Subcutaneous abdominal adipose tissue (tissue), 5 donors: ENCODE data around the gene LRRK1.

ENCODE experiments used
- H3K27ac ChIP-seq: one replicate; pipeline ENCODE4 v1.7.0; 2013; ENCODE audit warnings: low read depth, mild to moderate bottlenecking, inconsistent platforms, low read length, moderate library complexity
- H3K27me3 ChIP-seq, 5 donors: one replicate each; pipeline ENCODE4 v1.7.0; 2013; ENCODE audit warnings: low read length in 5 of 5, inconsistent platforms in 1 of 5; ENCODE audit not compliant: control insufficient read depth in 5 of 5, insufficient read depth in 4 of 5
- H3K36me3 ChIP-seq, 5 donors: one replicate each; pipeline ENCODE4 v1.7.0; 2013; ENCODE audit warnings: low read length in 5 of 5; ENCODE audit not compliant: control insufficient read depth in 5 of 5, insufficient read depth in 5 of 5
- H3K4me1 ChIP-seq, 5 donors: one replicate each; pipeline ENCODE4 v1.7.0; 2013; ENCODE audit warnings: low read length in 5 of 5, mild to moderate bottlenecking in 3 of 5, moderate library complexity in 1 of 5; ENCODE audit not compliant: control insufficient read depth in 5 of 5, insufficient read depth in 5 of 5
- H3K4me3 ChIP-seq, 5 donors: one replicate each; pipeline ENCODE4 v1.7.0; 2013; ENCODE audit warnings: low read length in 5 of 5, low read depth in 1 of 5
- H3K9ac ChIP-seq, 5 donors: one replicate each; pipeline ENCODE4 v1.7.0; 2013; ENCODE audit warnings: low read length in 5 of 5, mild to moderate bottlenecking in 4 of 5, moderate library complexity in 3 of 5
- H3K9me3 ChIP-seq, 5 donors: one replicate each; pipeline ENCODE4 v1.7.0; 2013; ENCODE audit warnings: low read length in 5 of 5; ENCODE audit not compliant: control insufficient read depth in 5 of 5
- donor health status: healthy.
- donor health status: healthy.
- donor health status: healthy.
- donor health status: healthy.
- donor health status: healthy.

Gene LRRK1

DNA sequence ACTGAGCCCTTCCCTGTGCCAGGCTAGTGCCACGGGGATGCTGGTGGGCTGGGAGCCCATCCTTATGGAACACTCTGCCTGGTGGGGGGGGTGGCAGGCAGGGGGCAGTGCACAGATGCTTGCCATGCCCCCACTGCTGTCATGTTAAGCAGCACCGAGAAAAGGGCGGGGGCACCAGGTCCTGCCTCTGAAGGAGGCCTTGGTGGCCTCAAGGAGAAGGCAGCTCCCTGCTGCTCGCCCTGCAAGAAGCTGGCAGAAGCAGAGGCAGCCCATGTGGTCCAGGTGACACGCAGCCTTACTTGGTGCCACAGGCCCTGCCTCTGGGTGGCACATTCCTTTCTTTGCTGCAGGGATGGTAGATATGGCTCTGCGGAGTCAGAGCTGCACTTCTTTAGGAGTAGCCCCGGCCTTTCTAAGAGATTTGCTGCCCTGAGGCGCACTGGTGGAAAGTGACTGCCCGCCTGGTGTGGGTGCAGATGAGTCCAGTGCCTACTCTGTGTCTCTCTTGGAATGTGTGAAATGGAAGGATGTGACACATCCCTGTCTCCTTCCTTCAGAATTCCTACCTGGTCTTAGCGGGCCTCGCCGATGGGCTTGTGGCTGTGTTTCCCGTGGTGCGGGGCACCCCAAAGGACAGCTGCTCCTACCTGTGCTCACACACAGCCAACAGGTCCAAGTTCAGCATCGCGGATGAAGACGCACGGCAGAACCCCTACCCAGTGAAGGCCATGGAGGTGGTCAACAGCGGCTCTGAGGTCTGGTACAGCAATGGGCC lies 145.8 kb downstream of the LRRK1 start:
- Histone ChIP-seq H3K9me3 (no peaks in the 10 kb centered on the region), H3K9ac (no peak overlapping the region), H3K36me3 (peaks cover 0 to 84% (median 47%) of the 10 kb centered on the region in 5 donors), H3K27me3 (no peaks in the 10 kb centered on the region), H3K27ac (no peak overlapping the region), H3K4me1 (peaks cover 10 to 36% (median 31%) of the 10 kb centered on the region in 5 donors), H3K4me3 (no peak overlapping the region)

DNA sequence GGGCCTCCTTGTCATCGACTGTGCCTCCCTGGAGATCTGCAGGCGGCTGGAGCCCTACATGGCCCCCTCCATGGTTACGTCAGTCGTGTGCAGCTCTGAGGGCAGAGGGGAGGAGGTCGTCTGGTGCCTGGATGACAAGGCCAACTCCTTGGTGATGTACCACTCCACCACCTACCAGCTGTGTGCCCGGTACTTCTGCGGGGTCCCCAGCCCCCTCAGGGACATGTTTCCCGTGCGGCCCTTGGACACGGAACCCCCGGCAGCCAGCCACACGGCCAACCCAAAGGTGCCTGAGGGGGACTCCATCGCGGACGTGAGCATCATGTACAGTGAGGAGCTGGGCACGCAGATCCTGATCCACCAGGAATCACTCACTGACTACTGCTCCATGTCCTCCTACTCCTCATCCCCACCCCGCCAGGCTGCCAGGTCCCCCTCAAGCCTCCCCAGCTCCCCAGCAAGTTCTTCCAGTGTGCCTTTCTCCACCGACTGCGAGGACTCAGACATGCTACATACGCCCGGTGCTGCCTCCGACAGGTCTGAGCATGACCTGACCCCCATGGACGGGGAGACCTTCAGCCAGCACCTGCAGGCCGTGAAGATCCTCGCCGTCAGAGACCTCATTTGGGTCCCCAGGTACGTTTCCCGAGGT lies 146.5 kb downstream of the LRRK1 start:
- Histone ChIP-seq H3K27me3 (no peaks in the 10 kb centered on the region), H3K9me3 (no peaks in the 10 kb centered on the region), H3K27ac (no peak overlapping the region), H3K36me3 (peaks cover 0 to 80% (median 45%) of the 10 kb centered on the region in 5 donors), H3K4me3 (no peak overlapping the region), H3K4me1 (peaks cover 12 to 42% (median 39%) of the 10 kb centered on the region in 5 donors), H3K9ac (no peak overlapping the region)

DNA sequence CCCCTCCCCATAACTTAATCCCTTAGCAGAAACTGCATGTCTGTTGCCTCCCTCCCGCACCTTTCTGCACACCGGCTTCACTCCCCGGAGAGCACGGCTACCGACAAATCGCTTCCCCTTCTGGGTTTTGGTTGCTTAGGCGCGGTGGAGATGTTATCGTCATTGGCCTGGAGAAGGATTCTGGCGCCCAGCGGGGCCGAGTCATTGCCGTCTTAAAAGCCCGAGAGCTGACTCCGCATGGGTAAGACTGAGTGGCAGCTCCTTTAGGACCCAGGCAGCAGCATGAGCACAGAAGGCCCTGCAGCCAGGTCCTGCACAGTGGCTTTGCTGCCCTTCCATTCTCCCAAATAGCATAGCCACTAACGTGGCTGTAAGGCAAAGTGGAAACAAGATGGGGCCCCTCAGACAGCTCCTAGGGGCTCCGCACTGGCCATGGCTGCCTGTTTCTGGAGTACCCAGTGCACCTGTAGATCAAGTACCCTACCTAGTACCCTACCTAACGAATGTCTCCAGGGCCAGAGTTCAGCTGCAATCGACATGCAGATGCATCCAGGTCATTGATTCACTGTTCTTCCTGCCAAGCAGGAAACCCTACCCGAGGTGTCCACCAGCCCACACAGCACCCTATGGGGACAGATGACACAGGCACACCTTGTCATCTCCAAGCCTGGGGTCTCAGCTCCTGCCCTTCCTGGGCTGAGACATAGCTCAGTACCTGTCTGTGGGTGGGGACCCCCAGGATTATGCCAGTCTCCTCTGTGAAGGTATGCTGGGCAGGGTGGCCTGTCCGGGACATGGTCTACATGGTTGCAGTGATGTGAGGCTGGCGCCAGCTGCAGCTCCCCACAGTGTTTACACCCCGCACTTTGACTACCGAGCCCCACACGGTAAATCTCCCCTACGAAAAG lies 147.6 kb downstream of the LRRK1 start:
- Histone ChIP-seq H3K9ac (no peak overlapping the region), H3K27me3 (no peaks in the 10 kb centered on the region), H3K27ac (no peak overlapping the region), H3K9me3 (no peaks in the 10 kb centered on the region), H3K36me3 (peaks cover 0 to 74% (median 41%) of the 10 kb centered on the region in 5 donors), H3K4me1 (peaks cover 12 to 43% (median 41%) of the 10 kb centered on the region in 5 donors), H3K4me3 (no peak overlapping the region)

DNA sequence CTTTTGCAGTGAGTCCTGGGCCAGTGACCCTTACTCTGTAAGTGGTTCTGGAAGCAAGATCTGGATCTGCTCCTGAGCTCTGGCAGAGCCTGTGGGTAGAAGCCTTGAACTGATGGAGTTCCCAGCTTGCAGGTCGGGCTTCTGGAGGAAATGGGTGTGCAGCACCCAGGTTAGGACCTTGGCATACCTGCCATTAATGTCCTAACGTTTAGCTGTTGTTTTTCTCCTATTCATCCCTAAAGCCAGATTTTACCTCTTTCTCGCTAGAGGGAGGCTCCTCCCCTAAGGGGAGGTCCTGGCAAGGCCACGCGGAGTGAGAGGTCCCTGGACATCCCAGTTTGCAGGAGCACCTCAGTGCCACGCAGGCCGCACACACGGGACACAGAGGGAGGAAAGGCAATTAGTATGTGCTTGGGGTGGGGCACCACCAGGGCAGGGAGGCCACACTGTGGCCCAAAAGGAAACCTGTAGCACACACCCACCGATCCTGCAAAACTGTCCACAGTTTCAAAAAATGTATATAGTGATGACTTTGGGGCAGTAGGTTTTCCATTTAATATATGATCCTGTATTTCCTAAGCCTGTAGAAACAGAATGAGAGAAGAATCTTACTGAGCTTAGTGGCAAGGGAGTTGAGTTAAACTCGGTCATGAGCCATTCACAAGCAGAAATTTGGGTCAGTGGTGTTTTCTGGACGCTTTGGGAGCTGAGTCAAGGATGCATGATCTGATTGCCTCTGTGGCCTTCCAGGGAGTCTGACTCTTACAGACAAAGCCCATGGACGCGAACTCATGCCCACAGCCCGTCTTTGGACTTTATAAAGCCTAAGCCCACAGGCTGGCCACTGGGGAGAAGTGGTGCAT lies 148.7 kb downstream of the LRRK1 start:
- Histone ChIP-seq H3K9me3 (no peaks in the 10 kb centered on the region), H3K4me1 (peaks cover 12 to 43% (median 41%) of the 10 kb centered on the region in 5 donors), H3K9ac (no peak overlapping the region), H3K4me3 (no peak overlapping the region), H3K27ac (peak overlapping the region; percentile 50), H3K36me3 (peaks cover 0 to 67% (median 32%) of the 10 kb centered on the region in 5 donors), H3K27me3 (no peaks in the 10 kb centered on the region)

DNA sequence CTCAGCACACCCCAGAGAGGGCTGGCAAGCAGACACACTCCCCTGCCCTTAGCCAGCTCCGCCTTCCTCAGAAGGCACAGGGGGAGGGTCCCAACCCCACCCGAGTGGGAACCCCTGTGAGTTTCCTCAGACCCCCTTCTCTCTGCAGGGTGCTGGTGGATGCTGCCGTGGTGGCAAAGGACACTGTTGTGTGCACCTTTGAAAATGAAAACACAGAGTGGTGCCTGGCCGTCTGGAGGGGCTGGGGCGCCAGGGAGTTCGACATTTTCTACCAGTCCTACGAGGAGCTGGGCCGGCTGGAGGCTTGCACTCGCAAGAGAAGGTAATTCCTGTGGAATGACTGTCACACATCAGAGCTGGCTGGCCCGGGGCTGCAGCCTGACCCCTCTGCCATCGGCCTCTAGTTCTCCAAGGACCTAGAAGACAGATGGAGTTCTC lies 149.4 kb downstream of the LRRK1 start:
- Histone ChIP-seq H3K9ac (peak overlapping the region in 1 of 5 donors; percentile 45), H3K36me3 (peaks cover 0 to 61% (median 31%) of the 10 kb centered on the region in 5 donors), H3K4me3 (no peak overlapping the region), H3K27ac (peak overlapping the region; percentile 50), H3K4me1 (peaks cover 12 to 43% (median 41%) of the 10 kb centered on the region in 5 donors), H3K9me3 (no peaks in the 10 kb centered on the region), H3K27me3 (no peaks in the 10 kb centered on the region)

DNA sequence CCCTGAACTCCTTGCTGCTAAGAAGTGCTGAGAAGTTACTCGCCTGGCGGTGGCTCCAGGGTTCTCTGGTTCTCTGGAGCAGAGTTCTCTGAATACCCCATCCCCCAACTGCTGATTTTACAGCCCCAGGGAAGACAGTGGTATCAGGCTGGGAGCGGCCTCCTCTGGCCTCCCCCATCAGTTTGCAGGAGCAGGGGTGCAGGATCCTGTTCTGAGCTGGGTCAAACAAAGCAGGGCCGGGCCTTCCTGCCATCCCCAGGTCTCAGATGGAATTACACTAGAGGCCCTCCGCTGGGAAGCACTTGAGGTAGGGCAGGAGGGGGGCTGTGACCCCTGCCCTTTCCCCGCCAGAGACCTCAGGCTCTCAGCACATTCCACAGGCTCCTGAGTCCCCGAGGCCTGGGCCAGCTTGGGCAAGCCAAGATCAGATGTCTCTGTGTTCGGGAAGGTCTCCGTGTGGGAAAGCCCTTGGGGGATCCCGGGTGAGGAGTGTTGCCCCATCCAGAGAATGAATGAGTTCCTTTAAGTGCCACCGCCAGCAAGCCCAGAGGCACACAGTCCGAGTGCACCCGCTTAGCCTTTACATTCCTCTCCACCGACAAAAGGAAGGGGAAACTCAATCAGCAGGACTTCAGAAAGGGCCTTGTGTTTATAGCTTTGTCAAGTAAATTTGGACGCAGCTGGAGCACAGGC lies 149.9 kb downstream of the LRRK1 start:
- H3K9ac ChIP-seq = peak overlapping the region in 1 of 5 donors; percentile 45
- peaks cover 12 to 43% (median 39%) of the 10 kb centered on the region in 5 donors for H3K4me1 ChIP-seq
- H3K36me3 ChIP-seq = peaks cover 0 to 55% (median 25%) of the 10 kb centered on the region in 5 donors
- no peaks in the 10 kb centered on the region for H3K9me3 ChIP-seq
- no peaks in the 10 kb centered on the region for H3K27me3 ChIP-seq
- no peak overlapping the region for H3K4me3 ChIP-seq
- peak overlapping the region; percentile 50 for H3K27ac ChIP-seq

DNA sequence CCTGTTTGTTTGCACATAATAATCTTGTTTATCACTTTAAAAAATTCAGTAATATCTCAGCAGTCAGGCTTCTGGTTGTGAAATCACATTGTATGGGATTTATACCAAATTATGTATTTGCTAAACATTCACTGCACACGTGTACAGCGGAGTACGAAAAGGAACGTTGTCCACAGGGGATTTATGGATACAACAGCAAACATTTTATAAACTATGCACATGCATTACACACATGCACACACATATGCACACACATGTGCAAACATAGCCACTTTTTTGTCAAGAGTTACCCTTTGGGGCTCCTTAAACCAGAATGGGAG lies 150.5 kb downstream of the LRRK1 start:
- Histone ChIP-seq H3K4me3 (no peak overlapping the region), H3K4me1 (peaks cover 12 to 43% (median 37%) of the 10 kb centered on the region in 5 donors), H3K36me3 (peaks cover 0 to 50% (median 24%) of the 10 kb centered on the region in 5 donors), H3K27ac (peak overlapping the region; percentile 50), H3K27me3 (no peaks in the 10 kb centered on the region), H3K9me3 (no peaks in the 10 kb centered on the region), H3K9ac (no peak overlapping the region)

DNA sequence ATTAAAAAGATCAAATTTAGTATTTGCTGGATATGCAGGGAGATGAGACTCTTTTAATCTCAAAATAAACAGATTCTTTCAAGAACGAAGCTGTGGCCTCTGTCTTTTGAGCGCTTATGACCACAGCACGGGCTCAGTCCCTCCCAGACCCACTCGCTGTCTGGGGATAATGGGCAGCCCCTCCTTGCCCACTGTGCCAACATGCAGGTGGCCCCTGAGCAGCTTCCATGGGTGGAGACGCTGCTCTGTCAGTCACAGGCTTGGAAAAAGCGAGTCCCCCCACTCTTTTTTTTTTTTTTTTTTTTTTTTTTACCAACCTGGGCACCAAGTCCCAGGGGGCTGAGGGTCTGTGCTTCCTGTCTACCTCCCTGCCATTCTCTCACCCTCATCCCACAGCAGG lies 150.9 kb downstream of the LRRK1 start:
- Histone ChIP-seq H3K36me3 (peaks cover 0 to 46% (median 21%) of the 10 kb centered on the region in 5 donors), H3K27ac (peak overlapping the region; percentile 47), H3K27me3 (no peaks in the 10 kb centered on the region), H3K4me1 (peaks cover 12 to 43% (median 37%) of the 10 kb centered on the region in 5 donors), H3K4me3 (no peak overlapping the region), H3K9me3 (no peaks in the 10 kb centered on the region), H3K9ac (peak overlapping the region in 1 of 5 donors; percentile 6)
